Sigmoid colon (tissue), 7 donors: ENCODE measurements around the gene NTM. TPM values are rescaled to one million over a fixed set of nuclear protein-coding genes. Genes with fewer than 3 reads are reported as not detected.

Source experiments
- DNase-seq: peaks from one replicate; pipeline ENCODE4 v3.0.0-alpha.2; 2019
- H3K27ac ChIP-seq, 4 donors: fragments of 200-600 bp; sonication (generic); one replicate each; pipeline ENCODE4 v1.5.1; 2016 to 2019; ENCODE audit warnings: mild to moderate bottlenecking in 1 of 4
- H3K27me3 ChIP-seq, 3 donors: fragments of 200-600 bp; sonication (generic); one replicate each; pipeline ENCODE4 v1.5.1; 2019; ENCODE audit warnings: mild to moderate bottlenecking in 1 of 3
- H3K36me3 ChIP-seq, 4 donors: fragments of 200-600 bp; sonication (generic); one replicate each; pipeline ENCODE4 v1.5.1; 2016 to 2019
- H3K4me1 ChIP-seq, 4 donors: fragments of 200-600 bp; sonication (generic); one replicate each; pipeline ENCODE4 v1.5.1; 2017 to 2019
- H3K4me3 ChIP-seq, 4 donors: fragments of 200-600 bp; sonication (generic); one replicate each; pipeline ENCODE4 v1.5.1; 2017 to 2019; ENCODE audit warnings: mild to moderate bottlenecking in 2 of 4, moderate library complexity in 1 of 4
- H3K9me3 ChIP-seq, 4 donors: fragments of 200-600 bp in 3 of 4; sonication (generic) in 3 of 4; one replicate each; pipeline versions ENCODE4 v1.5.1 to v1.6.1; 2013 to 2019
- EP300 ChIP-seq, 4 donors: sonication (generic); formaldehyde crosslinking; IDR thresholded peaks; one replicate each; pipeline ENCODE4 v1.6.1; 2017; ENCODE audit warnings: antibody characterized with exemption in 4 of 4
- POLR2A ChIP-seq, 2 donors: fragments of 450-650 bp; IDR thresholded peaks; one replicate each; pipeline ENCODE4 v1.6.1; 2016; ENCODE audit warnings: antibody characterized with exemption in 2 of 2, mild to moderate bottlenecking in 2 of 2, moderate library complexity in 2 of 2
- POLR2AphosphoS5 ChIP-seq, 4 donors: sonication (generic); formaldehyde crosslinking; IDR thresholded peaks; one replicate each; pipeline ENCODE4 v1.6.1; 2017; ENCODE audit warnings: antibody characterized with exemption in 4 of 4
- WGBS, 2 donors: extraction: QIAGEN DNeasy Blood & Tissue Kit; methylation state at CpG; one replicate each; pipeline ENCODE4 v1.1.7; 2013; 5-methylcytosine and 5-hydroxymethylcytosine counted together
- intact Hi-C: fragments of 100-400 bp; cut with DNase I; formaldehyde crosslinking; loops from one replicate; pipeline ENCODE4 v1.15.1; 2023
- polyA plus RNA-seq, 3 donors: library from polyadenylated mRNA; stranded (reverse); fragments of 200-250 nt; gene quantifications; one replicate each; pipeline ENCODE4 v1.2.3, GENCODE V29; 2013
- total RNA-seq, 4 donors: library from RNA; depleted of rRNA; stranded (reverse); fragments of >200 nt; gene quantifications; one replicate each; pipeline ENCODE4 v1.1.0, GENCODE V29; 2016
- TF ChIP-seq, protein P1 (sequence below), 4 experiments: fragments of 450-650 bp in 3 of 4; fragments of 200-600 bp in 1 of 4; IDR thresholded peaks; one replicate each; pipeline ENCODE4 v1.5.1; 2016 to 2019; ENCODE audit warnings: antibody characterized with exemption in 4 of 4, mild to moderate bottlenecking in 3 of 4, moderate library complexity in 2 of 4
- donor health status: healthy with polysubstance abuse.
- donor health status: Bipolar disorder and iron deficiency.
- donor health status: healthy.

Gene NTM
- total and polyA plus RNA-seq, 7 donors, result 0.96 to 18.3 (median 6.4) TPM; not detected in 1

DNA sequence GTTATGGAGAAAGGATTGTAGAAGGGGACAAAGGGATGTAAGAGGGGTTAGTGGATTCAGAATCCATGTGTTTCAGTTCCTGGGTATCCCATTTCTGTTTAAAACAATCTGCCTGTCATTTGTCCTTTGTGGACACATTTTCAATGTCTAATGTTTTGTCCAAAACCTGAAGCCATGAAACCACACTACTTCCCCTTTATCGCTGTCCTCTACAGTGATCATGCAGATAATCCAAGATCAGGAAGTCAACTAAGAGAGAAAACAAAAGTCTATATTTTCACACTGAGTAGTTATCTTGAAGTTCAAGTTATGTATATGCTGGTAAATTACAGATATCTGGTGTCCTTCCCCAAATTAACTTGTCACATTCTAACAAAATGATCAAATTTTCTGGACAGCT lies 457.0 kb downstream of the NTM start:
- H3K36me3 ChIP-seq, result no peaks in the 10 kb centered on the region
- no peaks in the 10 kb centered on the region for H3K9me3 ChIP-seq
- TF ChIP-seq, protein P1, sequence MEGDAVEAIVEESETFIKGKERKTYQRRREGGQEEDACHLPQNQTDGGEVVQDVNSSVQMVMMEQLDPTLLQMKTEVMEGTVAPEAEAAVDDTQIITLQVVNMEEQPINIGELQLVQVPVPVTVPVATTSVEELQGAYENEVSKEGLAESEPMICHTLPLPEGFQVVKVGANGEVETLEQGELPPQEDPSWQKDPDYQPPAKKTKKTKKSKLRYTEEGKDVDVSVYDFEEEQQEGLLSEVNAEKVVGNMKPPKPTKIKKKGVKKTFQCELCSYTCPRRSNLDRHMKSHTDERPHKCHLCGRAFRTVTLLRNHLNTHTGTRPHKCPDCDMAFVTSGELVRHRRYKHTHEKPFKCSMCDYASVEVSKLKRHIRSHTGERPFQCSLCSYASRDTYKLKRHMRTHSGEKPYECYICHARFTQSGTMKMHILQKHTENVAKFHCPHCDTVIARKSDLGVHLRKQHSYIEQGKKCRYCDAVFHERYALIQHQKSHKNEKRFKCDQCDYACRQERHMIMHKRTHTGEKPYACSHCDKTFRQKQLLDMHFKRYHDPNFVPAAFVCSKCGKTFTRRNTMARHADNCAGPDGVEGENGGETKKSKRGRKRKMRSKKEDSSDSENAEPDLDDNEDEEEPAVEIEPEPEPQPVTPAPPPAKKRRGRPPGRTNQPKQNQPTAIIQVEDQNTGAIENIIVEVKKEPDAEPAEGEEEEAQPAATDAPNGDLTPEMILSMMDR (IDR thresholded peaks at IDR 0.05), result no peak
- WGBS, 2 donors, result 45 to 82% methylated on average over 1 of the region's 1 CpG
- DNase-seq, result no peak
- intact Hi-C loops, result no loop called here
- H3K27me3 ChIP-seq, result no peaks in the 10 kb centered on the region
- H3K4me1 ChIP-seq, result no peaks in the 10 kb centered on the region
- H3K4me3 ChIP-seq, result no peak overlapping the region
- no peak overlapping the region for H3K27ac ChIP-seq

DNA sequence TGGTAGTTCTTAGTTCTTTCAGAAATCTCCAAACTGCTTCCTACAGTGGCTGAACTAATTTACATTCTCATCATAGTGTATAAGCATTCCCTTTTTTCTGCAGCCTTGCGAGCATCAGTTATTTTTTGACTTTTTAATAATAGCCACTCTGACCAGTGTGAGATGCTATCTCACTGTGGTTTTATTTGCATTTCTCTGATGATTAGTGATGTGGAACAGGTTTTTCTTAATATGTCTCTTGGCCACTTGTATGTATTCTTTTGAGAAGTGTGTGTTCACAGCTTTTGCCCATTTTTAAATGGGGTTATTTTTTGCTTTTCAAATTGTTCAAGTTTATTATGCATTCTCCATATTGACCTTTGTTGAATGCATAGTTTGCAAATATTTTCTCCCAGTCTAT lies 459.3 kb downstream of the NTM start:
- no peak for DNase-seq
- no peak overlapping the region for H3K4me3 ChIP-seq
- 79 to 84% methylated on average over 1 of the region's 1 CpG for WGBS, 2 donors
- no peak for TF ChIP-seq POLR2AphosphoS5 (IDR thresholded peaks at IDR 0.05)
- H3K9me3 ChIP-seq, result no peaks in the 10 kb centered on the region
- no peaks in the 10 kb centered on the region for H3K36me3 ChIP-seq
- H3K4me1 ChIP-seq, result no peaks in the 10 kb centered on the region
- intact Hi-C loops, result no loop called here
- no peak overlapping the region for H3K27ac ChIP-seq
- H3K27me3 ChIP-seq, result no peaks in the 10 kb centered on the region

DNA sequence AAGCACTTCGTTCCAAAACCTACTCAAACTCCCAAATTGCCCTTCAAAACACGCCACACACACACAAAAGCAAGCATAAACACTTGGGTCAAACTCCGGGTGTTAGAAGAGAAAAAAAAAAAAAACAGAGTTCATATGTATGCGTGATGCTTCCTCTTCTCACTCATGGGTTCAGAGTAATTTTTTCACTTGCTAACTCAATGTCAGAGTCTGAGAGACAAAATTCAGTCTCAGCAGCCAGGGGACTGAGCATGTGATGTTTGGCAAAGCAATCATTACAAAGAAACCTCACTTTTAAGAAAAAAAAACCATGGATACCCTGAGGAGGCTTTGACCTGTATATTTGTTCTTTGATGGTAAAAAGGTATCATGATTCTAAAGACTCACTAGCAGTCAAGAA lies 461.7 kb downstream of the NTM start:
- TF ChIP-seq EP300 (IDR thresholded peaks at IDR 0.05) (no peak), POLR2AphosphoS5 (IDR thresholded peaks at IDR 0.05) (no peak), POLR2A (IDR thresholded peaks at IDR 0.05) (no peak)
- TF ChIP-seq, protein P1 (IDR thresholded peaks at IDR 0.05), result no peak
- H3K27me3 ChIP-seq, result no peaks in the 10 kb centered on the region
- H3K27ac ChIP-seq, result no peak overlapping the region
- intact Hi-C loops, result no loop called here
- no peak for DNase-seq
- WGBS, 2 donors, result 44 to 47% methylated on average over 4 of the region's 4 CpGs
- H3K9me3 ChIP-seq, result no peaks in the 10 kb centered on the region
- H3K4me1 ChIP-seq, result no peaks in the 10 kb centered on the region
- H3K4me3 ChIP-seq, result no peak overlapping the region
- H3K36me3 ChIP-seq, result no peaks in the 10 kb centered on the region

DNA sequence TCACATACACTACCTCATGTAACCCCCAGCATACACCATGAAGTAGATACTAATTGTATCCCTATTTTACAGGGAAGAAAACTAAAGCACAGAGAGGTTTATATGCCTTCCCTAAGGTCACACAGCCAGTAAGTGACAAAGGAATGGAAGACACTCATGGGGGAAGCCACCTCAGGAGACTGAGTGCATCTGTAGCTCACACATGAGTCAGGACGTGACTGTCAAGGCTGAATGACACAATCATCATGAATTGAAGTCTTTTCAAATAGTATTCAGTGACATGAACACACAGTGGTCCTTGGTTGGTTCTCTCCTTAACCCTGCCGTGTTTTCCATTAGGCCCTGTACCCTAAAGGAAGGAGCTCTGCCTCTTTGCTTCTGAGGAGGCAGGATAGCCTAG lies 463.0 kb downstream of the NTM start:
- Histone ChIP-seq H3K4me3 (no peak overlapping the region), H3K4me1 (no peaks in the 10 kb centered on the region), H3K9me3 (no peaks in the 10 kb centered on the region), H3K27me3 (no peaks in the 10 kb centered on the region), H3K27ac (no peak overlapping the region), H3K36me3 (no peaks in the 10 kb centered on the region)
- DNase-seq, result no peak
- WGBS, 2 donors, result 45 to 82% methylated on average over 2 of the region's 2 CpGs
- intact Hi-C loops, result no loop called here
- TF ChIP-seq, protein P1 (IDR thresholded peaks at IDR 0.05), result no peak
- no peak for TF ChIP-seq EP300 (IDR thresholded peaks at IDR 0.05)
- no peak for TF ChIP-seq POLR2A (IDR thresholded peaks at IDR 0.05)
- no peak for TF ChIP-seq POLR2AphosphoS5 (IDR thresholded peaks at IDR 0.05)

GRCh38 chr11:131837562-131837961 lies 467.1 kb downstream of the NTM start:
- intact Hi-C loops, result no loop called here
- no peaks in the 10 kb centered on the region for H3K36me3 ChIP-seq
- no peaks in the 10 kb centered on the region for H3K4me1 ChIP-seq
- H3K4me3 ChIP-seq, result no peak overlapping the region
- H3K27me3 ChIP-seq, result no peaks in the 10 kb centered on the region
- 86 to 91% methylated on average over 14 of the region's 14 CpGs for WGBS, 2 donors
- DNase-seq, result no peak
- TF ChIP-seq, protein P1 (IDR thresholded peaks at IDR 0.05), result no peak
- TF ChIP-seq POLR2AphosphoS5 (IDR thresholded peaks at IDR 0.05) (no peak), POLR2A (IDR thresholded peaks at IDR 0.05) (no peak), EP300 (IDR thresholded peaks at IDR 0.05) (no peak)
- H3K27ac ChIP-seq, result no peak overlapping the region
- no peaks in the 10 kb centered on the region for H3K9me3 ChIP-seq
